Omental fat pad (tissue), 4 donors: ENCODE results near the gene OR2Z1. TPM values are rescaled to one million over a fixed set of nuclear protein-coding genes. Genes with fewer than 3 reads are reported as not detected.

Experiments
- ATAC-seq: fragments of 150-250 bp; one replicate; pipeline ENCODE4 v1.9.1; 2016; ENCODE audit warnings: mild to moderate bottlenecking, moderate library complexity; ENCODE audit not compliant: low FRiP score
- DNase-seq: peaks from one replicate; pipeline ENCODE4 v3.0.0-alpha.2; 2019; ENCODE audit warnings: low spot score
- CTCF ChIP-seq, 3 donors: fragments of 450-650 bp; IDR thresholded peaks; one replicate each; pipeline ENCODE4 v1.5.1; 2016 to 2017; ENCODE audit warnings: antibody characterized with exemption in 3 of 3, mild to moderate bottlenecking in 3 of 3, moderate library complexity in 2 of 3
- total RNA-seq, 4 donors: library from RNA; depleted of rRNA; stranded (reverse); fragments of >200 nt; gene quantifications; one replicate each; pipeline ENCODE4 v1.1.0, GENCODE V29; 2016

OR2Z1 gene
- total RNA-seq, 4 donors from 2014 or later = not detected

- TF ChIP-seq CTCF (IDR thresholded peaks at IDR 0.05) = no peak
- ATAC-seq = no peak
- no peak for DNase-seq
These were observed 39.0 kb upstream of the OR2Z1 start for GRCh38 chr19:8682472-8682871.

GRCh38 chr19:8682931-8683330 lies 38.5 kb upstream of the OR2Z1 start:
- DNase-seq (no peak), ATAC-seq (no peak)
- no peak for TF ChIP-seq CTCF (IDR thresholded peaks at IDR 0.05)

DNA sequence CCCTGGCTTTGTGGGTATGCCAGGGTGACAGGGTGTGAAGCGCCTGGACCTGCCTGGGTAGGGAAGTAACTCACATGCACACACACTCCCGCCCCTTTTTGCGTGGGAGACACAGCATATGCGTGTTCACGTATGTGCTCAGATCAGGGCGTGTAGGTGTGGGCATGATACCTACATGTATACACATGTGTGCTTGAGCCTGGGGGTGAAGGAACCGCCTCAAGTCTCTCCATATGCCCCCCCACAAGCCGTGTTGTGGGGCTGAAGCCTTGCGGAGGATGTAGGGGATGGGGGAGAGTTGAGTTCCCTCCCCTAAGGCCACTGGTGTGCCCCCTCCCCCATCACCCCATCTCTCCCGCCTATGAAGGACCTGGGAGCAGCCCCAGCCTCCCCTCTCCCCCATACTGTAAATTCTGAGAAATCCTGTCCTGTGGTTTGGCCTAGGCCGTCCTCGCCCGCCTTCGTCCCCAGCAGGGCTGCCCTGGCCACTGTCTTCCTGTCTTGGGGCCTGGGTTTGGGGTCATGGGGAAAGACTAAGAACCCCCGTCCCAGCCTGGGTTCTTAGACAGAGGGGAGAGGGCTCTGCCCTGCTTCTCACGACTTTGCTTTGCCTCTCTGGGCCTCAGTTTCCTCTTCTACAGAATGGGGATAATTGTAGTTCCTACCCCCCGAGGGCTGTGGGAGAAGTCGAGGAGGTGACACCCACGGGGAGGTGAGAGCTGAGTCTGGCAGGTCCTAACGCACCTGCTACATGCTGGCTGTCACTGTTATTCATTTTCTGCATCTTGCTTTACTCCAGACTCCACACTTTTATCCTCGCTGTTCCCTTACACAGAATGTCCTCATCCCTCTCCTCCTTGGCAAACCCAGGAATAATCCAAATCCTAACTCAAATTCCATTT lies 37.2 kb upstream of the OR2Z1 start:
- ATAC-seq = no peak

GRCh38 chr19:8686549-8686948 lies 34.9 kb upstream of the OR2Z1 start:
- DNase-seq (no peak), ATAC-seq (no peak)
- TF ChIP-seq CTCF (IDR thresholded peaks at IDR 0.05) = no peak

More for the DNA sequence above, 37.2 kb upstream of the OR2Z1 start:
- DNase-seq = no peak
- no peak for TF ChIP-seq CTCF (IDR thresholded peaks at IDR 0.05)

DNA sequence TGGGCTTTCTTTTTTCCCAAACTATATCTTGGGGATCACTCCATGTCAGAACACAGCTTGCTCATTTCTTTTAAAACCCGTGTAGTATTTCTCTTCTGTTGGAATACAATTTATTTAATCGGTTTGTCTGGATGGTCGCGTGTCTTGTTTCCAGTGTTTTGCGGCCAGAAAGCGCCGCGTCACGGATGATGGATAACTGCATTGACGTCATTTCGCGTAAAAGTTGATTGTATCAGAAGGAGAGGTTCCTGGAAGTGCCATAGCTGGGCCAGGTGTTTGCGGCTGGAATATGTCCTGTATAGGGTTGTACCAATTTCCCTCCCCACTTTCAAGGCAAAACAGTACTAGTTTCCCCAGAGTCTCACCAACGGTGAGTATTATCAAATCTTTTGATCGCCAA lies 32.5 kb upstream of the OR2Z1 start:
- no peak for DNase-seq
- no peak for ATAC-seq
- TF ChIP-seq CTCF (IDR thresholded peaks at IDR 0.05) = no peak

GRCh38 chr19:8690753-8691539 lies 30.5 kb upstream of the OR2Z1 start:
- no peak for TF ChIP-seq CTCF (IDR thresholded peaks at IDR 0.05)
- no peak for ATAC-seq
- DNase-seq = no peak
